Pons (tissue), 1 donor: ENCODE results near the gene TBL1X.

Source experiments
- DNase-seq: peaks from one replicate; pipeline ENCODE4 v3.0.0-alpha.2; 2016; ENCODE audit warnings: low spot score

Gene TBL1X

GRCh38 chrX:9668537-9668936 is 203.7 kb downstream of the TBL1X start:
- no peak for DNase-seq

GRCh38 chrX:9670136-9670814 is 205.4 kb downstream of the TBL1X start:
- DNase-seq: no peak

- no peak for DNase-seq
These were observed 207.1 kb downstream of the TBL1X start for GRCh38 chrX:9671998-9672397.

- DNase-seq: no peak
These were observed 211.4 kb downstream of the TBL1X start for GRCh38 chrX:9676306-9676705.

- DNase-seq: no peak
These were observed 211.9 kb downstream of the TBL1X start for GRCh38 chrX:9676738-9677097.

GRCh38 chrX:9677098-9677739 is 212.4 kb downstream of the TBL1X start:
- peak; percentile 34 for DNase-seq

GRCh38 chrX:9678215-9678965 is 213.5 kb downstream of the TBL1X start:
- DNase-seq: no peak

GRCh38 chrX:9681011-9681410 is 216.2 kb downstream of the TBL1X start:
- DNase-seq: no peak

GRCh38 chrX:9681422-9681821 is 216.6 kb downstream of the TBL1X start:
- DNase-seq: no peak

- DNase-seq: no peak
These were observed 217.6 kb downstream of the TBL1X start for GRCh38 chrX:9682456-9682855.

GRCh38 chrX:9682861-9683260 is 218.0 kb downstream of the TBL1X start:
- no peak for DNase-seq

GRCh38 chrX:9683350-9683749 is 218.5 kb downstream of the TBL1X start:
- no peak for DNase-seq

- no peak for DNase-seq
These were observed 223.0 kb downstream of the TBL1X start for GRCh38 chrX:9687899-9688298.

- DNase-seq: no peak
These were observed 224.0 kb downstream of the TBL1X start for GRCh38 chrX:9688833-9689232.

- DNase-seq: no peak
These were observed 225.2 kb downstream of the TBL1X start for GRCh38 chrX:9690046-9690445.

GRCh38 chrX:9693307-9694001 is 228.6 kb downstream of the TBL1X start:
- DNase-seq: no peak

GRCh38 chrX:9698576-9698975 is 233.7 kb downstream of the TBL1X start:
- DNase-seq: no peak

GRCh38 chrX:9700555-9700954 is 235.7 kb downstream of the TBL1X start:
- DNase-seq: no peak

- no peak for DNase-seq
These were observed 236.9 kb downstream of the TBL1X start for GRCh38 chrX:9701790-9702189.

- no peak for DNase-seq
These were observed 238.5 kb downstream of the TBL1X start for GRCh38 chrX:9703406-9703805.

GRCh38 chrX:9704876-9705465 is 240.1 kb downstream of the TBL1X start:
- DNase-seq: no peak

- DNase-seq: no peak
These were observed 241.6 kb downstream of the TBL1X start for GRCh38 chrX:9706421-9706820.
